ENCODE results near the gene FKBP8.
"Not testable (repeated sequence)": the region's sequence is repeated elsewhere in the genome, so short reads cannot be mapped to it uniquely, and the experiment has no call there.

The FKBP8 gene

DNA sequence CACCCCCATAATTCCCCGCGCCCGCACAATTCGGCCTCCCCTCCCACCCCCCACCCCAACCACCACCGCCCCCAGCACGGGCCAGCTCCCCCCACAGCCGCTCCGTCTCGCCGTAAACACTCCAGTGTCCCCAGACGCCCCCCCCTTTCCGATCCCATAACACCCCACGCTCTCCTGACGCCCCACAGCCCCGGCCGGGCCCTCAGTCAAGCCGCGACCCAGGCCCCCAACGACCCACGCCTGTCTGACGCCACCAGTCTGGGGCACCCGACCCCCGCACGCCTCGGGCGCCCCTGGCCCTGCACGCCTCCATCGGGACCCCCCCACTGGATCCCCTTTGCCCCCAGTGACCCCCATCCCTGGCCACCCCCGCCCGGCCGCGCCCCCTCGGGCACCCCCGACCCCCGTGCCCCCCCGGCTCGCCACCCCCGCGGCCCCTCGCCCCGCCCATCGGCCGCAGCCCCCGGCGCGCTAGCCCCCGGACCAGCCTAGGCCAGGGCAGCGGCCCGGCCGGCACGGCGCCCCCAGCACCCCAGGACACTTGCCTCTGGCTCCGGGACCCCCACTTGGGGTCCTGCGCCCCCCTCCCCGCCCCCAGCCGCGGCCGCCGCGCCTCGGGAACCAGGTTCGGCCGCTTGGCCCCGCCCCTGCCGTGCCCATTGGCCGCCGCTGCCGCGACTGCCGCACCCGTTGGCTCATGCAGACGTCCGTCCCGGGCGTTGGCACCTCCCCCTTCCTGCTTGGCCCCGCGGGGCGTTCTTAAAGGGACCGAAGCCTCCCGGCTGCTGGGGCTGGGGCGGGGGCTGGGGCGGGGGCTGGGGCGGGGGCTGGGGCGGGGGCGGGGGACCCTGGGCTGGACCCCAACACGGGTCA lies at the start of gene FKBP8:
Gene FKBP8, minus strand, starts transcription at position 633 of the 873 bp plus-strand sequence. CDS start 1,603 bp downstream, outside the sequence.
- peak; percentile 94 for DNase-seq

DNA sequence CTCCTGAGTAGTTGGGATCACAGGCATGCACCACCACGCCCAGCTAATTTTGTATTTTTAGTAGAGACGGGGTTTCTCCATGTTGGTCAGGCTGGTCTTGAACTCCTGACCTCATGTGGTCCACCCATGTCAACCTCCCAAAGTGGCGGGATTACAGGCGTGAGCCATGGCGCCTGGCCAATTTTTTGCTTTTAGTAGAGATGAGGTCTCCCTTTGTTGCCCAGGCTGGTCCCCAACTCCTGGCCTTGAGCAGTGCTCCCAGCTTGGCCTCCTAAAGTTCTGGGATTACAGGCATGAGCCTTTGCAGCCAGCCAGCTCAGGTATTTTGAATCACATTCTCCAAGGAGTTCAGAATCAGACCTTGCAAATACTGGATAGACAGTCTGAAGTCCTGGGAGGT lies 49.4 kb upstream of the FKBP8 start:
- not testable (repeated sequence) for DNase-seq

DNA sequence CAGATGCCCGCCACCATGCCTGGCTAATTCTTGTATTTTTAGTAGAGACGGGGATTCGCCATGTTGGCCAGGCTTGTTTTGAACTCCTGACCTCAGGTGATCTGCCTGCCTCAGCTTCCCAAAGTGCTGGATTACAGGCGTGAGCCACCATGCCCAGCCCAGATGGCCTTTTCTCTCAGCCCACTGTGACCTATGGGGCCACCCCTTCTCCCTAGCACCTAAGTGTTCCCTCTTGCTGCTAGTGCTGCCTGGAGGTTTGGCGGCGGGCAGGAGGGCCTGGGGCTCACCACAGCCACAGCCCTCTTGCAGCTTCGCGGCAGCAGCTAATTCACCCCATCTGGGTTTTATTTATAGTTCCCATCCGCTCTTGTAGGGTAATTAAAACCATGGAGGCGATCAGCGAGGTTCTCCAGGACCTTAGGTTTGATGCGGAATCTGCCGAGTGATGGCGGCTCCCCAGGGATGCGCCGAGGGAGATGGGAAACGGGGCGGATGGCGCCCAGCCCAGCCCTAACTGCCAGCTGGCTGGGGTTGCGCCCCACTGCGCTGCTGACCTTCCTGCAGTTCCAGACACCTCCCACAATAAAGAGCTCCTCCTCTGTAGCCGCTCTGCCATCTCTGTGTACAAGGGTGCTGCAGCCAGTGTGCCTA lies 48.5 kb upstream of the FKBP8 start:
- DNase-seq, result no peak

DNA sequence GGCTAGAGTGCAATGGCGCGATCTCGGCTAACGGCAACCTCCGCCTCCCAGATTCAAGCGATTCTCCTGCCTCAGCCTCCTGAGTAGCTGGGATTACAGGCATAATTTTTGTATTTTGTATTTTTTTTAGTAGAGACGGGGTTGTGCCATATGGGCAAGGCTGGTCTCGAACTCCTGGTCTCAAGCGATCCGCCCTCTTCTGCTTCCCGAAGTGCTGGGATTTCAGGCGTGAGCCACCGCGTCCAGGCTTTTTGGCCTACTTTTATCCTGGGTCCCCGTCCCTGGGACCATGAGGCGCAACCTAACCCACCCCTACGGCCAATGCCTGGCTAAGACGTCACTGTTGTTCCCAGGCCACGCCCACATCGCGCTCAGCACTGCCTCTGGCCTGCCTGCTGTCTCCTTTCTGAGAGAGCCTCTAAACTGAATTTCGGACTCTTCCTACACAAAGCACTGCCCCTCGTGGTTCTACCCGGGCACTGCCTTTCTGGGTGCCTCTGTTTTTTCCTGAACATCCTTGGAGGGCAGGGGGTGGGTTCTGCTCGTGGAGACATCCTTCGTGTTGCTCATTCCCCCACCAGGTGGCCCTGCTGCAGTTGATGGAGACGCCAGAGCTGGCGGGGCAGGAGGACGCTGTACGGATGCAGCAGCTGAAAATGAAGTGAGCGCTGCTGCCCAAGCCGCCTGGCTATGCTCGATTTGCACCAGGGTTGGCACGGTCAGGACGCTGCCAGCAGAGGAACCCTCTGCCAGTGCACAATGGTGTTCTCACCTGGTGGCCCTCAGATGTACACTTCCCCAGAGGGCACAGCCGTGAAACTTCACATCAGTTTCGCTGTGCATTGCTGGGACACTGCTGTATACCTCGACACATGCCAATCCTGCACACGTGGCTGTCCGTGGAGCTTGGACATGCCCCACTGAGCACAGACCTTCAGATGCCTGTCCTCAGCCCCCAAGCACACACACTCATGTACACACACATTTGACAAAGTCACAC lies 47.2 kb upstream of the FKBP8 start:
- DNase-seq, result peak; percentile 68

DNA sequence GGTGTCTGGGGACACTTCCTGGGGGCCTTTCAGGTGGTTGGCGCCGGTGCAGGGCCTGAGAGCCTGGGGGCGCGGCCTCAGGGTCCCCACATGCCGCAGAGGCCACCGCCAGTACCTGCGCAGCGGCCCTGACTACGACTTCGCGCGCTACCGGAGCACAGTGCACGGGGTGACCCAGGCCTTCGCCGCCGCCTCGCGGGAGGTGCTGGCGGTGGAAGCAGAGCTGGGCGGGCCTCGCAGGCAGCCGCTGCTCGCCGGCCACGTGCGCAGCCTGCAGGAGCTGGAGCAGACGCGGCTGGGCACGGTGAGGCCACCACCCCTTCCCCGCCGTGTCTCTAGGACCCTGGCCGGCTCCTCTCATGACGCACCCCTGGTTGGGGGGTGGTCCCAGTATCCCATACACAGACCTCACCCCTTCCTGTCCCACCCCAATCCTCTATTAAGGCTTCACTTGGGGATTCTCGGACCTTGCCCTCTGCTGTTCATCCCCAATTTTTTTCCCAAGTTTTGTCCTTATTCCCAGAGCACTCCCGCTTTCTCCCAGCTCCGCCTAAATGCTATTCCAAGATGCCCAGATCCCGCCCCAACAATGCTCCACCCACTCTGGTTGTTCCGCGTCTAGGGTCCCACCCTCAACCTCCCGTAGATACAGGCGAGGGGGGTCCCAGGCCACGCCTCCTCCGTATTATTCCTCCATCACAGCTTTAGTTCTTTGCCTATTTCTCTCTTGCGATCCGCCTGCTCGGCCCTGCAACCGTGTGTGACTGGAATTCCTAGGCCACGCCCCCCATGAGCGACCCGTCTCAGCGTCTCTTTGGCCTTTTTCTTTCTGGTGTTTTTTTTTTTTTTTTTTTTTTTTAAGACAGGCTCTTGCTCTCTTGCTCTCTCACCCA lies 46.3 kb upstream of the FKBP8 start:
- DNase-seq, result peak; percentile 6

DNA sequence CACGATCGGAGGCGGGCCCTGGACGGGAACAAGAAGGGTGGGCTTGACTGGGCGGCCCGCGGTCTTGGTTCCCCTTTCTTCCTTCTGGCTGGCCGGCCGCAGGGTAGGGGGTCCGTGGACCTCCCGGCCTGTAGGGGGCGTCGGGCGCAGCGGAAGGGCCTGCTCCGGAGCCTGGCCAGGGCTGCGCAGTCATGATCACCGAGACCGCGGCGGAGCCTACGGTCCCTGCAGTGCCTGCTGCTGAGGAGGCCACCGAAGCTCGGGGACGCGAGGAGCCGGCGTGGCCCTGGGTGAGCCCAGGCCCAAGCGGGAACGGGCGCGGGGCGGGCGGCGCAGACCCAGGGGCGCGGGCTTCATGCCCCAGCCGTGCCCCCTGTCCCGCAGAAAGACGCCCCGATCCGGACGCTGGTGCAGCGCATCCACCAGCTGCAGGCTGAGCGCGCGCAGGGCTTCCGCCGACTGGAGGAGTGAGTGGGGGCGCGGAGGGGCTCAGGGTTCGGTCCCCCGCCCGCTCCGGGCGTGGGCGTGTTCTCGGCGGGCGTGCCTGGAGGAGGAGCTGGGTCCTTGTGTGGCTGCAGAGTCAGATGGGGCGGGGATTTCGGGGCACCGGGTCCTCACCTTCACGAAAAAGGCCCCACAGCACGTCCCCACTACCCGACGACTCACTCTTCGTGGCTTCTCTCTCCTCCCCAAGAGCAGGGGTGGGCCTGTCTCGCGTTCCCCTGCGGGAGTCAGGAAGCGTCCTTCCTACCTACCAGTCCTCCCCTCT lies 45.4 kb upstream of the FKBP8 start, which contains the start of gene REX1BD:
Gene REX1BD, plus strand, starts transcription at position 188 of the 769 bp plus-strand sequence. Its CDS starts 4 bp downstream, at position 192.
- DNase-seq, result peak; percentile 80

DNA sequence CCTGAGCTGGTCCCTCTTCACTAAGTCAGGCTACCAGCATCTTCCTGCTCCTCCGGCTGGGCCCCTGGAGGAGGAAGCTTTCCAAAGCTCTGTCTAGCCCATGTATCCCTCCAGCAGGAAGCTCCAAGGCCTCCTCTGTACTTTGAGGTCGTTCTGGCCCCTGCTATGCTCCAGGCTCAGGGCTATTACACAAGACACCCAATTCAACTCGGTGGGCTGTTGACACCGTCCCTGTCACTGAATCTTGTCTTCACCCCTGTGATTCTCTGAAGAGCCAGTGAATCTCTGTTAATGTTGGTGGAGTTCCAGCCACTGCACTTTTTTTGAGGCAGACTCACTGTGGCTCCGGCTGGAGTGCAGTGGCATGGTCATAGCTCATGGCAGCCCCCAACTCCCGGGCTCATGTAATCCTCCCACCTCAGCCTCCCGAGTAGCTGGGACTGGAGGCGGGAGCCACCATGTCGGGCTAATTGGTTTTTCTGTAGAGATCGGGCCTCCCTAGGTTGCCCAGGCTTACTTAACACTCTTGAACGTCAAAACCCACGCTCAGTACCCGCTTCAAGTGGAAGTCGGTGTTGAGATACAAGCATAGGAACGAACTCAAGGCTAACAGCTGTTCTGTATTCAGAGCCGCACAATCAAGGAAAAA lies 44.7 kb upstream of the FKBP8 start:
- peak; percentile 4 for DNase-seq

DNA sequence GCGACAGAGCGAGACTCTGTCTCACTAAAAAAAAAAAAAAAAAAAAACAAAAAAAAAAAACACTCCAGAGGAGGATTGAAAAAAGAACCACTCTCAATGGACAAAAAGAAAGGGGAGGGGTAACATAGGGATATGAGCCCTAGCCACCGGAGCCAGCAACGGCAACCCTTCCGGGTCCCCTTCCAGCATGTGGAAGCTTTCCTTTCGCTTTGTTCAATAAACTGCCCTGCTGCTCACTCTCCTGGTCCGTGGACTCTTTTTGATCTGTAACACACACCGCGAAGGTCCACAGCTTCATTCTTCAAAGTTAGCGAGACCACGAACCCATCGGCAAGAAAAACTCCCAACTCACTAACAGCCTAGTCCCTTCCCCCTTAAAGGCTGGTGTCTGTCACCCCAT lies 44.2 kb upstream of the FKBP8 start:
- DNase-seq, result no peak

DNA sequence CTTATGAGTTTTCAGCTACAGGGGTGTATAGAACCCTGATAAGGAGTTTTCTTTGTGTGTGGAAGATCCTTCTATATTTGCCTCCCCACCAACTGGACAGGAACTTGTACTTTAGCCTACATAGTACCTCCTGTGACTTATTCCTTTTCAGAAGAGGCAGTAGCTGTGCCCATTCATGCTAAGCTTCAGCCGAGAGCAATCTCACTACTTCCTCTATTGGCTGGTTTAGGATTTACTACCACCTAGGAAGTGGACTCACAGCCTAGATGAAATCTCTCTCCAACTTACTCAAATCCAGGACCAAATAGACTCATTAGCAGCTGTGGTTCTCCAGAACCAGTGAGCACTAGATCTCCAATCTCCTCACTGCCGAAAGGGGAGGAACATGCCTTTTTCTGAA lies 42.9 kb upstream of the FKBP8 start:
- DNase-seq, result no peak

DNA sequence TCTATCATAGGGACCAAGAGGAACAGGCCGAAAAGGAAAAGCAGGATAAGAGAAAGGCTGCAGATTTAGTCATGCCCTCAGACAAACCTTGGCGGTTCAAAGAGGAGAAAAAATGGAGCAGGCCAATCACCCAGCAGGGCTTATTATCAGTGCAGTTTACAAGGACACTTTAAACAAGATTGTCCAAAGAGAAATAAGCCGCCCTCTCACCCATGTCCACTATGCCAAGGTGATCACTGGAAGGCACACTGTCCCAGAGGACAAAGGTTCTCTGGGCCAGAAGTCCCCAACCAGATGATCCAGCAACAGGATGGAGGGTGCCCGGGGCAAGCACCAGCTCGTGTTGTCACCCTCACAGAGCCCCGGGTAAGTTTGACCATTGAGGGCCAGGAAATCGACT lies 36.9 kb upstream of the FKBP8 start:
- DNase-seq, result no peak

DNA sequence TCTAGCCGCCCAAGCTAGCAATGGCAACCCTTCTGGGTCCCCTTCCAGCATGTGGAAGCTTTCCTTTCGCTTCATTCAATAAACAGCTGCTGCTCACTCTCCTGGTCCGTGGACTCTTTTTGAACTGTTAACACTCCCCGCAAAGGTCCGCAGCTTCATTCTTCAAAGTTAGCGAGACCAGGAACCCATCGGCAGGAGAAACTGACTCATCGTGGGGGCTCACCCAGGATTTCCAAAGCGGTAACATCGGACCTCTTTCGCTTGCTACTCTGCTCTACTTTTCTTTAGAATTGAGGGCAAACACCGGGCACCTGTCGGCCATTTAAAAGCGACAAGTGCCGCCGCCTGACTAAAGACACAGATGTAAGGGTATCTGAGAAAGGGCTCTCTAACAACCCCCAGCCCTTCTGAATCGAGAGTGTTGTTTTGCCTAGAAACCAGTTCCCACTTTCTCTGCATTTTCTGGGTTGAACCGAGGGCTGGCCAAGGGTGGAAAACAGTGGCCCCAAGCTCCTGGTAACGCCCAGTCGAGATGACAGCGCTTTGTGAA lies 34.1 kb upstream of the FKBP8 start:
- no peak for DNase-seq

DNA sequence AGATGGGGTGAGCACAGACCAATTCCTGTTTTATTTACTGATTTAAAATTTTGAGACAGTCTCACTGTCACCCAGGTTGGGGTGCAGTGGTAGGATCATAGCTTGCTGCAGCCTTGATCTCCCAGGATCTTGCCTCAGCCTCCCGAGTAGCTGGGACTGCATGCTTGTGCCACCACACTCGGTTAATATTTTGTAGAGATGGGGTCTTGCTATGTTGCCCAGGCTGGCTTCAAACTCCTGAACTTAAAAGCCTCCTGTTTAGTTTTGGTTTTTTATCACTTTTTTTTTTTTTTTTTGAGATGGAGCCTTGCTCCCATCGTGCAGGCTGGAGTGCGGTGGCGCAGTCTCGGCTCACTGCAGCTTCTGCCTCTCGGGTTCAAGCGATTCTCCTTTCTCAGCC lies 33.0 kb upstream of the FKBP8 start:
- no peak for DNase-seq

DNA sequence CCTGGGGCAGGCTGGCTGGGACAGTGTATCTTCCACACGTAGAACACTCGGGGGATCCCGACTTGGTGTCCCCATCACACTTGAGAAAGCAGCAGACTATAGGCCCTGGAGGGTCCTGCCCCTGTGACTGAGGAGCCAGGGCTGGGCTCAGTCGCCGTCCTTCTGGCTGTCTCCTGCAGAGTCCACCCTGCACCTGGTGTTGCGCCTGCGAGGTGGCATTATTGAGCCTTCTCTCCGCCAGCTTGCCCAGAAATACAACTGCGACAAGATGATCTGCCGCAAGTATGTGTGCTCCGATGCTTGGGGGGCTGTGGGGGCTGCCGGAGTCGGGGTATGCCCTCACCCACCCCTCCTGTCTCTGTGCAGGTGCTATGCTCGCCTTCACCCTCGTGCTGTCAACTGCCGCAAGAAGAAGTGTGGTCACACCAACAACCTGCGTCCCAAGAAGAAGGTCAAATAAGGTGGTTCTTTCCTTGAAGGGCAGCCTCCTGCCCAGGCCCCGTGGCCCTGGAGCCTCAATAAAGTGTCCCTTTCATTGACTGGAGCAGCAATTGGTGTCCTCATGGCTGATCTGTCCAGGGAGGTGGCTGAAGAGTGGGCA lies 31.4 kb upstream of the FKBP8 start:
- DNase-seq, result no peak

DNA sequence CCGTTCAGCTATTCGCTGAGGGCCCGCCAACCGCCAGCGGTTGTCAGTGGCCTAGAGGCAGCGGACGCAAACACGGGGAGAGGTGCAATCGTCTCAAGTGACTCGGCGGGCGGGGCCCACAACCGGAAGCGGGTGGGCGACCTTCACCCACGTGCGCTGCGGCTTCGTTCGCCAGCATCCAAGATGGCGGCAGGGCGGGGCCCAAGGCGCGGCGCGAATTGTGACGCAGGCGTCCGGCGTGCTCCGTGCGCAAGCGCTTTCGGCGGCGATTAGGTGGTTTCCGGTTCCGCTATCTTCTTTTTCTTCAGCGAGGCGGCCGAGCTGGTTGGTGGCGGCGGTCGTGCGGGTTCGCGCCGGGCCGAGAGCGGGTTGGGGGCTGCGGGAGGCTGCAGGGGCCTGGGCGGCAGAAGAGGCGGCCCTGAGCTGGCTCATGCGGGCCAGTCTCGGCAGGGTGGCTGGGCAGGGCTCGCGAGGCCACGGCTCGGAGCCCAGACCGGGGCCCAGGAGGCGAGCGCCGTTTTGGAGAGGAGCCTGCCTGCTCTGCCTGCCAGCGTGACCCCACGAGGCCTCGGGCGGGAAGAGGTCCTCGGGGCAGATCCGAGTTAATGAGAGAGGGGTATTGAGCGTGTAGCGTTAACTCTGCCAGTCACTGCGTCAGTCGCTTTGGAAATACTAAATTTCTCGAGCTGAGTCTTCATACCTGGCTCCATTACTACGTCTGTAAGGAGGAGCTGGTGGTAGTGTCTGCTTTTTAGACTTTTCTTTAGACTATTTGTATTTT lies 28.4 kb upstream of the FKBP8 start, which contains the start of gene UBA52:
Gene UBA52, plus strand, starts transcription at position 294 of the 781 bp plus-strand sequence. CDS start 1,444 bp downstream, outside the sequence.
- peak; percentile 98 for DNase-seq

DNA sequence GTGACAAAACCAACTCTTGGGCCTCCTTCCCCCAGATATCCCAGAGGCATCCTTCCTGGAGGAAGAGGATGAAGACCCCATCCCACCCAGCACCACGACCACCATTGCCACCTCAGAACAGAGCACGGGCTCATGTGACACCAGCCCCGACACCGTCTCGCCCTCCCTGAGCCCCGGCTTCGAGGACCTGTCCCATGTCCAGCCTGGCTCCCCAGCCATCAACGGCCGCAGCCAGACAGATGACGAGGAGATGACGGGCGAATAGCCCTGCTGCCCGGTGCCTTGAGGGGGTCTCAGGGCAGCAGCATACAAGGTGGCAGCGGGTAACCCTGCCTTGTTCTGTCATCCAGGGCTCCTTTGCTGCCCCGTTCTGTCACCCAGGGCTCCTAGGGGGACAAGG lies 25.0 kb upstream of the FKBP8 start:
- DNase-seq, result no peak

DNA sequence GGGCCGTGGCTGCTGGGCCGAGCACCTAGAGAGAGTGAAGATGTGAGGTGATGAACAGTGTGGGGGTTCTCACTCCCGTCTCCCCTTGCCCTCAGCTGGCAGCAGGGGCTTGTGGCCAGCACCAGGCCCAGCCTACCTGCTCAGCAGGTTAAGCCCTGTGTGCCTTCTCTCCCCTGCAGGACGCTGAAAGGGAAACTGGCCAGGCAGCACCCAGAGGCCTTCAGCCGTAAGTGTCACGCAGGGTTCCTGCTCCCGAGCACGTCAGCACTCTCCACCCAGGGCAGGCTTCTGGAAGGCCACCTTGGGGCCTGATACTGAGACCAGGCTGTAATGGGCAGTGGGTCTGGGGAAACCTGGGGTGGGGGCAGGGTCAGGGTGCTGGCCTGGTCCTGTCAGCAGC lies 23.6 kb upstream of the FKBP8 start:
- DNase-seq, result no peak

DNA sequence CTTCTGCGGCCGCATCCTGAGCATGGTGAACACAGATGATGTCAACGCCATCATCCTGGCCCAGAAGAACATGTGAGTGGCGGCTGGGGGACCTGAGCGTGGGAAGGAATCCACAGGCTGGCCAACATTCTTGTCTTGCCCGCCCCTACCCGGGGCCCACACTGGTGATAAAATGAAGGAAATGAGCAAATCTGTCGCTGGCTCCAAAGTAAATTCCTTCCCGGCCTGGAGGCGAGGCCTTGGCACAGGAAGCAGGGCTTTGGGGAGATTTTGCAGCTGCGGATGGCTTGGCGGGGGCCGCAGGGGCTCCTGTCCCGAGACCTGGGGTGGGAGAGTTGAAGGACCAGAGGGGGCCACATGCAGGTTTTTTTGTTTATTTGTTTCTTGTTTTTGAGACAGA lies 18.7 kb upstream of the FKBP8 start:
- DNase-seq, result no peak

DNA sequence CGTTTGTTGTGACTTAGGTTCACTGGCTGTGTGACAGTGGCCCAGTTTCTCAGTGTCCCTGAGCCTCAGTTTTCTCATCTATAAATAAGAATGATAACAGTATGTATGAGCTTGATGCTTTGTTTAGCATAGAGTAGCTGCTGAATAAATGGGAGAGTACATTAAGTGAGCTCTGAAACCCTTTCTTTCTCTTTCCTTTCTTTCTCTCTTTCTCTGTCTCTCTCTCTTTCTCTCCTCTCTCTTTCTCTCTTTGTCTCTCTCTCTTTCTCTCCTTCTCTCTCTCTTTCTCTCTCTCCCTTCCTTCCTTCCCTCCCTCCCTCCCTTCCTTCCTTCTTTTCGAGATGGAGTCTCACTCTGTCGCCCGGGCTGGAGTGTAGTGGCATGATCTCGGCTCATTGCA lies 16.3 kb upstream of the FKBP8 start:
- no peak for DNase-seq

DNA sequence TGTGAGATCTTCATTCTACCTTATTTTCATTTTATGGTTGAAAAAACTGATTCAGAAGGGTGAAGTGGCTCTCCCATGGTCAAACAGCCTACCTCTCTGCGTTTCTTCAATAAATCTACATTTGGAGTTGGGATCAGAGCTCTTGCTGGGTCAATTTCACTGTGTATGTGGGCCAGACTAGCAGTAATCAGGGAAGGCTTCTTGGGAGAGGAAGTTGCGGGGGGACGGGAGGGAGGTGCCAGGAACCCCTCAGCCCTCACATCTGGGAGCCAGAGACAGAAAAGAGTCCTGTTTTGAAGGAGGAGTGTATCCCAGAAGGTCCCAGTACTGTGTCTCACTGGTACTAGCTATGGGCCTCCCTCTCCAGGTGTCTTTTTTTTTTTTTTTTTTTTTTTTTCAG lies 15.2 kb upstream of the FKBP8 start:
- DNase-seq, result no peak
